Osteocyte (in vitro differentiated cells): ENCODE data around the gene PMIS2. TPM values are rescaled to one million over a fixed set of nuclear protein-coding genes. Genes with fewer than 3 reads are reported as not detected.
A peak's percentile ranks its signal among the peaks of the same experiment; 100 is the strongest.

Experiments
- DNase-seq: peaks from one replicate; pipeline ENCODE4 v3.0.0; 2021; ENCODE audit warnings: mixed read lengths; ENCODE audit not compliant: unreplicated experiment; ENCODE audit errors: extremely low spot score
- H3K27ac Mint-ChIP-seq: one replicate; pipeline ENCODE4 v1.8.0; 2021; ENCODE audit warnings: mild to moderate bottlenecking, mixed read lengths; ENCODE audit not compliant: unreplicated experiment
- H3K27me3 Mint-ChIP-seq: one replicate; pipeline ENCODE4 v1.8.0; 2021; ENCODE audit warnings: mixed read lengths; ENCODE audit not compliant: unreplicated experiment
- H3K36me3 Mint-ChIP-seq: one replicate; pipeline ENCODE4 v1.8.0; 2021; ENCODE audit warnings: mixed read lengths; ENCODE audit not compliant: unreplicated experiment
- H3K4me1 Mint-ChIP-seq: one replicate; pipeline ENCODE4 v1.8.0; 2021; ENCODE audit warnings: mixed read lengths; ENCODE audit not compliant: unreplicated experiment
- H3K4me3 Mint-ChIP-seq: one replicate; pipeline ENCODE4 v1.8.0; 2021; ENCODE audit warnings: mild to moderate bottlenecking, moderate library complexity, mixed read lengths; ENCODE audit not compliant: unreplicated experiment
- H3K9me3 Mint-ChIP-seq: one replicate; pipeline ENCODE4 v1.8.0; 2021; ENCODE audit warnings: mixed read lengths; ENCODE audit not compliant: unreplicated experiment
- CTCF ChIP-seq: fragments of 200-600 bp; sonication (generic); IDR thresholded peaks from 2 replicates; pipeline ENCODE4 v1.5.0; 2021; ENCODE audit warnings: antibody characterized with exemption, mild to moderate bottlenecking, moderate library complexity
- total RNA-seq: library from RNA; stranded (reverse); gene quantifications from 2 replicates; pipeline ENCODE4 v1.2.1, GENCODE V29; 2021

Gene PMIS2
- total RNA-seq, 1 donor from 2014 or later = not detected

- peak overlapping the region; percentile 88 for H3K4me3 Mint-ChIP-seq
- peak overlapping the region; percentile 72 for H3K27ac Mint-ChIP-seq
- no peak for DNase-seq
These were observed 39.4 kb upstream of the PMIS2 start for GRCh38 chr19:35546532-35546931.

GRCh38 chr19:35549174-35549788, 36.7 kb upstream of the PMIS2 start:
- peak; percentile 70 for TF ChIP-seq CTCF
- H3K36me3 Mint-ChIP-seq = no peaks in the 10 kb centered on the region
- no peak for DNase-seq
- H3K27me3 Mint-ChIP-seq = no peaks in the 10 kb centered on the region
- peaks cover 21% of the 10 kb centered on the region for H3K4me1 Mint-ChIP-seq
- no peak overlapping the region for H3K4me3 Mint-ChIP-seq
- no peaks in the 10 kb centered on the region for H3K9me3 Mint-ChIP-seq
- H3K27ac Mint-ChIP-seq = no peak overlapping the region

More at GRCh38 chr19:35546532-35546931, 39.4 kb upstream of the PMIS2 start:
- H3K4me1 Mint-ChIP-seq = peaks cover 23% of the 10 kb centered on the region
- no peaks in the 10 kb centered on the region for H3K9me3 Mint-ChIP-seq
- no peaks in the 10 kb centered on the region for H3K36me3 Mint-ChIP-seq
- no peaks in the 10 kb centered on the region for H3K27me3 Mint-ChIP-seq
- TF ChIP-seq CTCF = no peak

- DNase-seq = no peak
- no peaks in the 10 kb centered on the region for H3K27me3 Mint-ChIP-seq
- no peaks in the 10 kb centered on the region for H3K9me3 Mint-ChIP-seq
- no peak overlapping the region for H3K27ac Mint-ChIP-seq
- no peak overlapping the region for H3K4me3 Mint-ChIP-seq
- no peaks in the 10 kb centered on the region for H3K36me3 Mint-ChIP-seq
- TF ChIP-seq CTCF = no peak
- H3K4me1 Mint-ChIP-seq = peaks cover 16% of the 10 kb centered on the region
These were observed 36.0 kb upstream of the PMIS2 start for GRCh38 chr19:35549879-35550523.

GRCh38 chr19:35551091-35551810, 34.7 kb upstream of the PMIS2 start:
- no peaks in the 10 kb centered on the region for H3K36me3 Mint-ChIP-seq
- H3K9me3 Mint-ChIP-seq = no peaks in the 10 kb centered on the region
- peaks cover 12% of the 10 kb centered on the region for H3K4me1 Mint-ChIP-seq
- DNase-seq = no peak
- no peaks in the 10 kb centered on the region for H3K27me3 Mint-ChIP-seq
- TF ChIP-seq CTCF = no peak
- no peak overlapping the region for H3K27ac Mint-ChIP-seq
- no peak overlapping the region for H3K4me3 Mint-ChIP-seq
